T-helper 22 cell (primary cell): ENCODE data around the gene TXNL4B.
"Not testable (repeated sequence)": the region's sequence is repeated elsewhere in the genome, so short reads cannot be mapped to it uniquely, and the experiment has no call there.

Experiments
- DNase-seq: peaks from one replicate; pipeline ENCODE4 v3.0.0-alpha.2; 2020; ENCODE audit warnings: low read depth

Gene TXNL4B

DNA sequence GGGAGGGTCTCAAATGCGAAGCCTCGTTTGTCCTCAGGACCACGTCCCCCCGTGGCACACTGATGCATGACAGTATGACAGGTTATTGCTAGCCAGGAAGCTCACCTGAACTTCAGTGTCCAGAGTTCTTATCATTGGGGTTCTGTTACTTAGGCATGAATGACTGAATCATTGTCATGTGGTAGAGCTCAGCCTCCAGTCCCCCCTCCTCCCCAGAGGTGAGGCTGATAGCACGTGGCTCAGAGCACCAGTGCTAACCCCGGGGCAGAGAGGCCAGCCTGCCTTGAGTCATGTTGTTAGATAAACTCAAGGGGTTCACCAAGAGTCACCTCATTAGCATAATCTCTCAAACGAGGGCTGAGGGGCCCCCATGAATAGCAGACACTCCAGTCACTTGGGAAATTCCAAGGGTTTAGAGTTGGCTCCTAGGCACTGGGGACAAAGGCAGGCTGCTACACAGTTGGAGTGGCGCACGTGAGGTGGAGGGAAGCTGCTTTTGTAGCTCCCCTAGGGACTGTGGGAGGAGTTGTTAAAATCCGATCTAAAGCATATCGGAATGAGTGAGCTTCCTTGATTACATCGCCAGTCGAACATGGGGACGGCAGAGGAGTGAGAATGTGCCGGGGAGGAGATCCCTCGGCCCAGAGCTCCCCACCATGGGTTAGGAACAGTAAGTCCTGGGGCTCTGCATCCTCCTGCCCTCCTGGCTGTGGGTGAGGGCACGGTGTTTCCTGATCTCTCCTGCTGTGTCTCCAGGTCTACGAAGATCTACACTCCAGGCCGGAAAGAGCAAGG is 18.4 kb upstream of the TXNL4B start:
- no peak for DNase-seq

- no peak for DNase-seq
Observed at GRCh38 chr16:72110662-72111615, 17.5 kb upstream of the TXNL4B start.

DNA sequence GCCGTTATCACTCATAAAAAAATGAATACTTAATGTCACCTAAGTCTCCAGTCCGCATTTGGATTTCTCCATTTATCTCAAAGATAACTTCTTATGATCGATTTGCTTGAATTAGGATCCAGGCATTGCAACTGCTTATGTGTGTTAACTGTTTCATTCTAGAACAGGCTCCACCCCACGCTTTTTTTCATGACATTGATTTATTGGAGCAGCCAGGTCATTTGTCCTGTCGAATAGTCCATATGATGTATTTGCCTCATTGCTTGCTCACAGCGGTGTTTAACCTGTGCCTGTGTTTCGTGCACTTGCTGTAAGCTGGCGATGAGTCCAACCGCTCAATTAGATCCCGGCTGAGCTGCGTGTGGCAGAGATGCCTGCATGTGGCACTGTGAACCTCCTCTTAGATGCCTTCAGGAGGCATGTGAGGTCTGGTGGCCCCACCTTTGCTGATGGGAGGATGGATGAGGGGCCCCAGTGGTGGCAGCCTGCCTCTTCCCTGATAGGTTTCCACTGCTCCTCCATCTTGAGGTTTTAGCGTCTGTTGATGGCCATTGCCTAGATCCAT is 16.6 kb upstream of the TXNL4B start:
- no peak for DNase-seq

DNA sequence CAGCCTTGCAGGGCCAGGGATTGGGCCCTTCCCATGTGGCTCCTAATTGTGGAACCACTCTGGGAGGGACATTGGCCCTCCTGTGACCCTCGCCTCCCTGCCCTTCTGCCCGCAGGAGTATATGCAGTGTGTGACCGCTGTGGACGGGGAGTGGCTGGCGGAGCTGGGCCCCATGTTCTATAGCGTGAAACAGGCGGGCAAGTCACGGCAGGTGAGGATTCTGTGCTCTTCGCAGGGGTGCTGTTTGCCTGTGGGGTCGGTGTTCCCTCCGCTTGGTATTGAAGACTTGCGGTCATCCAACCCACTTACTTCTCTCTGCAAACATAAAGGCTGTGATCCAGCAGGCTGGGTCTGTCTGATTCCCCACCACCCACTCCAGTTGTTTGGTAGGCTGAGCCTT is 15.9 kb upstream of the TXNL4B start:
- no peak for DNase-seq

- DNase-seq, result no peak
Observed at GRCh38 chr16:72108353-72109102, 15.1 kb upstream of the TXNL4B start.

- DNase-seq, result no peak
Observed at GRCh38 chr16:72107371-72107770, 14.0 kb upstream of the TXNL4B start.

DNA sequence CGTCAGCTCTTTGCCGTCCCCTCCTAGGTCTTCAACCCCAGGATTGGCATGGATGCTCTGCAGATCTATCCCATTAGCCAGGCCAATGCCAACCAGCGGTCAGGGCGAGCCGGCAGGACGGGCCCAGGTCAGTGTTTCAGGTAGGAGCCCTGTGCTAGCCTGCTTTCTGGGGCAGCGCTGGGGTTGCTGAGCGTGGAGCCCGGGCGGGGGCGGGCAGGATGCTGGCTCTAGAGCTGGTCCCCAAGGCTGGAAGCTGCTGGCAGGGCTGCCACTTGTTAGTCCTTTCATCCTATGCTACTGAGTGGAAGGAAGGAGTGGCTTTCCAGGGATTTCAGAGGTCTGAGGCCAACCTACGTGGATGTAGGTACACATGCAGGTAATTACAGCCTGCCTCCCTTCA is 12.6 kb upstream of the TXNL4B start:
- no peak for DNase-seq

GRCh38 chr16:72104905-72105304 is 11.5 kb upstream of the TXNL4B start:
- no peak for DNase-seq

DNA sequence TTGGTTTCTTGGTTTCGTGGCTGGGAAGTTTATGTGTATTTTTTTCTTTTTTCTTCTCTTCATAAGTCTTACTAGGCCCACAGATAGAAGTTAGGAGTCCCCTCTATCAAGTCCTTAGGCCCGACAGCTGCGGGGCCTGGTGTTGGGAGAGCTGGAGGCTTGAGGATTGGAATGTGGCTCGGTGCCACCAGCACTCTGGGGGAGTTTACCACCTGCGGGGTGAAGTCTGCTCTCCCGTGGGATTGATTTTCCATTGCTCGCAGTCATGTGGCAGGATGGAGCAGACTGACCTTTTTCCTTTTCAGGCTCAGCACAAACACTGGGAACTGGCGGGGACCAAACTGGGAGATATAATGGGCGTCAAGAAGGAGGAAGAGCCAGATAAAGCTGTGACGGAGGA is 7.8 kb upstream of the TXNL4B start:
- DNase-seq, result no peak

GRCh38 chr16:72099377-72099818 is 6.0 kb upstream of the TXNL4B start:
- no peak for DNase-seq

DNA sequence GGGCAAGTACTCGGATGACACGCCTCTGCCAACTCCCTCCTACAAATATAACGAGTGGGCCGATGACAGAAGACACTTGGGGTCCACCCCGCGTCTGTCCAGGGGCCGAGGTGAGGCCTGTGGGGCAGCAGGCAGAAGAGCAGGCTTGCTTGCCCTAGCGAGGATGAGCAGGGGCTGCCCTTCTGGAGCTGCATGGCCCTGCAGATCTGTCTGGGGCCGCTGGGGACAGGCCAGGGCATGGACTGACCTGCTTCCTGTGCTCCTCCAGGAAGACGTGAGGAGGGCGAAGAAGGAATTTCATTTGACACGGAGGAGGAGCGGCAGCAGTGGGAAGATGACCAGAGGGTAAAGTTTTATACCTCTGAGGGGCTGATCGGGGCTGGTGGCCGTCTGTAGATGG is 5.5 kb upstream of the TXNL4B start:
- no peak for DNase-seq

GRCh38 chr16:72094266-72094610 is 818 bp upstream of the TXNL4B start:
- no peak for DNase-seq

GRCh38 chr16:72092832-72093447 is 480 bp downstream of the TXNL4B start:
- DNase-seq, result no peak

- DNase-seq, result no peak
Observed at GRCh38 chr16:72091217-72091616, 2.2 kb downstream of the TXNL4B start.

- DNase-seq, result no peak
Observed at GRCh38 chr16:72085002-72085401, 8.4 kb downstream of the TXNL4B start.

DNA sequence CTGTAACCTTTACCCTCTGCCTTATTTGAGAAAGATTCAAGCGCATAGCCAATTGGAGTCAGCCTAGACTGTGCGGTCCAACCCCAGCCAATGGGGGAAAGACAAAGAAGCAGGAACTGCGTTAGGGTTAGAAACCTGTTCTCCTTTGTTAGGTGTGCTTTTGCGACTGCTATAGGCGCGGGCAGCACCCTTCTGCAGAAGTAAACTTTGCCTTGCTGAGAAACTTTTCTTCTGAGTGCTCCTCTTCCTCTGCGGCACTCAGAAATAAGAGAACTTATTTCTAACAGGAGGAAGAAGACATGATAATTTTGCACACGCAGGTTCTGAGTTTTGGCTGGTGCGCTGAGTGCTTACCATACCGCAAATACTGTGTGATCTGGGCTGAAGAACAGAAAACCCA is 9.0 kb downstream of the TXNL4B start:
- DNase-seq, result no peak

DNA sequence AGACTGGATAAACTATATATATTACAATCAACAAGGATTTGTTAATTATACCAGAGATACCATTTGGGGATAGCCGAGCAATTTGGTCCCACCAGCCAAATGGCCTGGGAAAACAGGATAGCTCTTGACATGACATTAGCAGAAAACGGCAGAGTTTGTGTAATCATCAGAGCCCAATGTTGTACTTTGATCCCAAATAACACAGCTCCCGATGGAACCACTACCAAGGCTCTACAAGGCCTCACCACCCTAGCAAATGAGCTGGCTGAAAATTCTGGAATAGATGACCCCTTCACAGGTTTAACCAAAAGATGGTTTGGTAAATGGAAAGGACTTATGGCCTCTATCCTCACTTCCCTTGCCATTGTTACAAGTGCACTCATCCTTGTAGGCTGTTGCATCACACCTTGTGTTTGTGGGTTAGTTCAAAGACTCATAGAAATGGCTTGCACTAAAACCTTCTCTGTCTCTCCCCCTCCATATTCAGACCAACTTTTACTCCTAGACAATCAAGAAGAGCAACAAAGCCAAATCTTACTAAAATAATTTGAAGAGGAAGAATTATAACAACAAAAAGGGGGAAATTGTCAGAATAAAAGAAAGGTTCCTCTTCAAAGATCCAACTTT is 9.5 kb downstream of the TXNL4B start:
- no peak for DNase-seq

- not testable (repeated sequence) for DNase-seq
Observed at GRCh38 chr16:72076991-72077706, 16.3 kb downstream of the TXNL4B start.

DNA sequence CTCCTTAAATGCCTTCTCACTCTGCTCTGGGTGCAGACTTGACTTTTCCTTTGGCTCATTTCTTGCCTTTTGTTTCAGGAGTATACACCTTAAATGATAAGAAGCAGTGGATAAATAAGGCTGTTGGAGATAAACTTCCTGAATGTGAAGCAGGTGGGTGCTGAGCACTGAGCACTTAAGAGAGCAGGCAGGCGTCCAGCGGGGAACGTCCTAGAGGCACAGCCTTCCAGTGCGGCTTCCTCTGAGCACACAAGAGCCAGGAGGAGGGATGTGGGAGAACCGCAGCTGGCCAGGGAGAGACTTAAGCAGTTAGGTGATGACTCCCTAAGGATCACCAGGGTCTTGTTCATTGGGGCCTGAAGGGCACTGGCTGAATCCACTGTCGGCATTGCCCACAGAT is 18.4 kb downstream of the TXNL4B start:
- DNase-seq, result not testable (repeated sequence)

- DNase-seq, result no peak
Observed at GRCh38 chr16:72073560-72074230, 19.7 kb downstream of the TXNL4B start.
